H1 (cell line): ENCODE results near the gene KMT2E. TPM values are rescaled to one million over a fixed set of nuclear protein-coding genes. Genes with fewer than 3 reads are reported as not detected.

Experiments
- CTCF ChIA-PET: fragments of 300-600 bp; sonication (Branson Sonifier 250); formaldehyde crosslinking; loops from one replicate; lab custom pipeline; 2021; ENCODE audit not compliant: partially characterized antibody; lab: Charles Lee
- POLR2A ChIA-PET: fragments of 300-600 bp; sonication (Branson Sonifier 250); formaldehyde crosslinking; loops from one replicate; lab custom pipeline; 2021; ENCODE audit warnings: inconsistent platforms; ENCODE audit not compliant: partially characterized antibody; lab: Charles Lee
- DNase-seq, 2 experiments: peaks; one replicate each; pipeline versions ENCODE4 v3.0.0 to v3.0.0-alpha.2; 2010 to 2022; ENCODE audit warnings: low spot score in 2 of 2, low read depth in 1 of 2, mixed read lengths in 1 of 2
- FAIRE-seq: peaks from 2 replicates; lab custom pipeline; 2011; peaks lifted over from hg19 to GRCh38; lab: Jason Lieb, UNC
- H2AFZ ChIP-seq: 2 replicates; pipeline ENCODE4 v1.8.1; 2012; ENCODE audit warnings: low read length, inconsistent platforms
- H2AK5ac ChIP-seq: 2 replicates; pipeline ENCODE4 v1.6.1; 2013; ENCODE audit warnings: low read depth, low read length
- H2BK120ac ChIP-seq: replicated peaks from 2 replicates; pipeline ENCODE3; 2013; ENCODE audit warnings: low read depth, low read length, inconsistent platforms
- H2BK12ac ChIP-seq: 2 replicates; pipeline ENCODE4 v1.6.1; 2013; ENCODE audit warnings: low read depth, low read length
- H2BK15ac ChIP-seq: 2 replicates; pipeline ENCODE4 v1.6.1; 2013; ENCODE audit warnings: low read length
- H2BK20ac ChIP-seq: 2 replicates; pipeline ENCODE4 v1.6.1; 2013; ENCODE audit warnings: low read length
- H2BK5ac ChIP-seq: 2 replicates; pipeline ENCODE4 v1.6.1; 2013; ENCODE audit warnings: low read depth, low read length
- H3K14ac ChIP-seq: 2 replicates; pipeline ENCODE4 v1.6.1; 2013; ENCODE audit warnings: inconsistent platforms; ENCODE audit not compliant: insufficient read length
- H3K18ac ChIP-seq: 2 replicates; pipeline ENCODE4 v1.6.1; 2013; ENCODE audit warnings: low read length; ENCODE audit errors: extremely low read depth
- H3K23ac ChIP-seq: 2 replicates; pipeline ENCODE4 v1.6.1; 2013; ENCODE audit warnings: inconsistent platforms; ENCODE audit not compliant: insufficient read length
- H3K23me2 ChIP-seq: 2 replicates; pipeline ENCODE4 v1.6.1; 2013; ENCODE audit warnings: low read depth, low read length
- H3K27ac ChIP-seq: 2 replicates; pipeline ENCODE4 v1.6.1; 2011; ENCODE audit warnings: low read depth, low read length, inconsistent platforms
- H3K27me3 ChIP-seq, 4 experiments: replicated peaks in 1 of 4; 1 replicate in 1 of 4; 2 replicates in 3 of 4; pipeline versions ENCODE4 v1.6.1 to v1.8.1; 2011 to 2013; ENCODE audit warnings: low read length in 3 of 4, mild to moderate bottlenecking in 3 of 4, inconsistent platforms in 2 of 4, mixed read lengths in 2 of 4, moderate library complexity in 1 of 4; ENCODE audit not compliant: control insufficient read depth in 3 of 4, insufficient read depth in 3 of 4; ENCODE audit errors: extremely low read depth in 1 of 4
- H3K36me3 ChIP-seq, 4 experiments: 2 replicates each; pipeline versions ENCODE4 v1.6.1 to v1.8.1; 2011 to 2013; ENCODE audit warnings: mild to moderate bottlenecking in 4 of 4, low read length in 3 of 4, moderate library complexity in 2 of 4, control low read depth in 1 of 4, inconsistent platforms in 1 of 4; ENCODE audit not compliant: insufficient read depth in 4 of 4, control insufficient read depth in 2 of 4
- H3K4ac ChIP-seq: replicated peaks from 2 replicates; pipeline ENCODE3; 2013; ENCODE audit warnings: low read length, low read depth, mixed read lengths, inconsistent platforms; ENCODE audit not compliant: insufficient read length
- H3K4me1 ChIP-seq, 4 experiments: replicated peaks in 1 of 4; 1 replicate in 1 of 4; 2 replicates in 3 of 4; pipeline versions ENCODE4 v1.6.1 to v1.8.1; 2011 to 2013; ENCODE audit warnings: low read length in 3 of 4, inconsistent platforms in 2 of 4, mixed read lengths in 1 of 4; ENCODE audit not compliant: insufficient read depth in 4 of 4, control insufficient read depth in 3 of 4
- H3K4me2 ChIP-seq, 2 experiments: 2 replicates each; pipeline versions ENCODE4 v1.6.1 to v1.8.1; 2011 to 2013; ENCODE audit warnings: low read depth in 2 of 2, low read length in 2 of 2, control low read depth in 1 of 2, inconsistent platforms in 1 of 2, mild to moderate bottlenecking in 1 of 2; ENCODE audit not compliant: insufficient read depth in 1 of 2
- H3K4me3 ChIP-seq, 4 experiments: fragments of 200-600, 300-600 bp in 1 of 4; sonication (generic), shearing (Covaris generic), sonication (Bioruptor Twin) in 1 of 4; 2 replicates each; pipeline versions ENCODE4 v1.5.1 to v1.8.1; 2011 to 2016; ENCODE audit warnings: low read length in 4 of 4, low read depth in 3 of 4, control low read depth in 2 of 4, inconsistent platforms in 2 of 4, mild to moderate bottlenecking in 2 of 4, mixed read lengths in 1 of 4, moderate library complexity in 1 of 4; ENCODE audit not compliant: insufficient read depth in 2 of 4; ENCODE audit errors: extremely low read depth in 1 of 4
- H3K56ac ChIP-seq: replicated peaks from 2 replicates; pipeline ENCODE3; 2013; ENCODE audit warnings: low read depth, mild to moderate bottlenecking, mixed read lengths, low read length, inconsistent platforms; ENCODE audit not compliant: insufficient read length
- H3K79me1 ChIP-seq: 2 replicates; pipeline ENCODE4 v1.6.1; 2013; ENCODE audit warnings: low read depth, low read length, control low read depth
- H3K79me2 ChIP-seq, 2 experiments: 2 replicates each; pipeline versions ENCODE4 v1.6.1 to v1.8.1; 2012 to 2013; ENCODE audit warnings: low read length in 2 of 2, mild to moderate bottlenecking in 2 of 2, inconsistent platforms in 1 of 2; ENCODE audit not compliant: insufficient read depth in 2 of 2, control insufficient read depth in 1 of 2
- H3K9ac ChIP-seq, 4 experiments: replicated peaks in 1 of 4; 1 replicate in 1 of 4; 2 replicates in 3 of 4; pipeline versions ENCODE4 v1.6.1 to v1.8.1; 2011 to 2013; ENCODE audit warnings: low read depth in 3 of 4, low read length in 3 of 4, control low read depth in 2 of 4, mild to moderate bottlenecking in 2 of 4, moderate library complexity in 2 of 4, inconsistent platforms in 1 of 4; ENCODE audit errors: extremely low read depth in 1 of 4
- H3K9me3 ChIP-seq, 2 experiments: 2 replicates each; pipeline versions ENCODE4 v1.6.1 to v1.8.1; 2012 to 2013; ENCODE audit warnings: mild to moderate bottlenecking in 2 of 2, moderate library complexity in 2 of 2, control low read depth in 1 of 2, inconsistent platforms in 1 of 2, low read depth in 1 of 2, low read length in 1 of 2, mixed read lengths in 1 of 2; ENCODE audit not compliant: insufficient read depth in 2 of 2
- H4K20me1 ChIP-seq, 2 experiments: replicated peaks in 1 of 2; 2 replicates each; pipeline versions ENCODE3 to v1.8.1; 2011 to 2013; ENCODE audit warnings: inconsistent platforms in 2 of 2, low read length in 2 of 2, mild to moderate bottlenecking in 1 of 2; ENCODE audit not compliant: insufficient read depth in 2 of 2, control insufficient read depth in 1 of 2
- H4K5ac ChIP-seq: 2 replicates; pipeline ENCODE4 v1.6.1; 2013; ENCODE audit warnings: low read length, low read depth, mixed read lengths, inconsistent platforms; ENCODE audit not compliant: insufficient read length
- H4K8ac ChIP-seq: 2 replicates; pipeline ENCODE4 v1.8.0; 2013; ENCODE audit warnings: mild to moderate bottlenecking, moderate library complexity, low read length, inconsistent platforms; ENCODE audit not compliant: insufficient read depth; ENCODE audit errors: extremely low read depth
- H4K91ac ChIP-seq: replicated peaks from 2 replicates; pipeline ENCODE3; 2013; ENCODE audit warnings: low read length, mixed read lengths, inconsistent platforms; ENCODE audit not compliant: insufficient read length
- BRCA1 ChIP-seq: IDR thresholded peaks from 2 replicates; pipeline ENCODE4 v1.6.1; 2012; ENCODE audit warnings: low read depth, low read length, improper control_type of control experiment
- CTBP2 ChIP-seq: IDR thresholded peaks from 2 replicates; pipeline ENCODE4 v1.7.0; 2011; ENCODE audit warnings: borderline replicate concordance, mild to moderate bottlenecking, moderate library complexity, mixed read lengths, low read length; ENCODE audit not compliant: insufficient read depth, insufficient read length
- MAFK ChIP-seq: IDR thresholded peaks from 2 replicates; pipeline ENCODE4 v1.6.1; 2012; ENCODE audit warnings: low read depth, mild to moderate bottlenecking, improper control_type of control experiment, low read length
- NANOG ChIP-seq: IDR thresholded peaks from 2 replicates; pipeline ENCODE4 v1.6.1; 2011; ENCODE audit warnings: low read length, low read depth, mild to moderate bottlenecking, inconsistent platforms; ENCODE audit not compliant: insufficient read depth, poor library complexity, severe bottlenecking
- POU5F1 ChIP-seq: IDR thresholded peaks from 2 replicates; pipeline ENCODE4 v1.6.1; 2011; ENCODE audit warnings: low read depth, mild to moderate bottlenecking, low read length, moderate library complexity
- RXRA ChIP-seq: IDR thresholded peaks from 2 replicates; pipeline ENCODE4 v1.6.1; 2011; ENCODE audit warnings: low read depth, mild to moderate bottlenecking, low read length, moderate library complexity; ENCODE audit not compliant: insufficient read depth
- SIN3A ChIP-seq, 2 experiments: IDR thresholded peaks in 1 of 2; conservative IDR thresholded peaks in 1 of 2; 2 replicates each; pipeline ENCODE4 v1.6.1; 2011 to 2012; ENCODE audit warnings: low read length in 2 of 2, improper control_type of control experiment in 1 of 2, low read depth in 1 of 2, mild to moderate bottlenecking in 1 of 2
- SP2 ChIP-seq: IDR thresholded peaks from 2 replicates; pipeline ENCODE4 v1.6.1; 2012; ENCODE audit warnings: mild to moderate bottlenecking, low read length, inconsistent platforms
- YY1 ChIP-seq: IDR thresholded peaks from 2 replicates; pipeline ENCODE4 v1.6.1; 2011; ENCODE audit warnings: low read depth, mild to moderate bottlenecking, low read length
- WGBS, 2 experiments: shearing (Covaris generic) in 1 of 2; methylation state at CpG; one replicate each; pipeline versions ENCODE4 v1.1.6 to v1.1.7; 2013 to 2015; ENCODE audit warnings: low lambda C conversion rate in 2 of 2, mixed read lengths in 2 of 2, inconsistent platforms in 1 of 2, low coverage in 1 of 2, missing lambda C conversion rate in 1 of 2; ENCODE audit not compliant: insufficient replicate concordance in 2 of 2, insufficient coverage in 1 of 2, insufficient read length in 1 of 2; ENCODE audit errors: extremely low coverage in 1 of 2, missing lambda C conversion rate in 1 of 2; 5-methylcytosine and 5-hydroxymethylcytosine counted together
- polyA plus RNA-seq, 7 experiments: library from polyadenylated mRNA; depleted of rRNA in 3 of 7; stranded (reverse) in 5 of 7; unstranded in 2 of 7; fragments of >200 nt in 5 of 7; fragments of 200-250 nt in 2 of 7; gene quantifications; 1 replicate in 5 of 7; 2 replicates in 1 of 7; 4 replicates in 1 of 7; pipeline versions ENCODE4 v1.2.1 to v1.2.3, GENCODE V29; 2011 to 2013; ENCODE audit warnings: missing spikeins in 2 of 7, mixed read lengths in 2 of 7
- total RNA-seq: library from RNA; stranded (reverse); fragmentation: NEBNext Ultra II Directional; extraction: Animal tissue kit (Norgen Biotek cat#: 25700); gene quantifications from 2 replicates; pipeline ENCODE4 v1.2.1, GENCODE V29; 2021

KMT2E gene
- total and polyA plus RNA-seq, 2 of the 8 experiments (the other 6 are each of a cell fraction or from before 2014, with no cell fraction given), result 10.9 to 45.0 TPM

GRCh38 chr7:105060923-105061322, 46.9 kb downstream of the KMT2E start:
- ChIA-PET CTCF (interaction anchor here (1.0 kb wide), 2 partner anchors 11 to 46 kb away, joined by 3 read pairs; no protein-coding TSS in a partner anchor), POLR2A (no interaction called here)
- DNase-seq, result no peak
- Histone ChIP-seq H3K4me2 (no peak overlapping the region), H3K4ac (no peak overlapping the region), H4K91ac (no peak overlapping the region), H3K27me3 (no peaks in the 10 kb centered on the region), H3K23ac (no peak overlapping the region), H2BK15ac (no peak overlapping the region), H3K4me1 (peaks cover 0 to 3% (median 0%) of the 10 kb centered on the region in 4 experiments; a peak in 1 of 7 replicates), H3K36me3 (peaks cover 0 to 25% (median 5%) of the 10 kb centered on the region in 4 experiments; a peak in 4 of 8 replicates), H3K18ac (no peak overlapping the region), H2AFZ (no peak overlapping the region), H2BK20ac (no peak overlapping the region), H3K56ac (no peak overlapping the region), H2BK120ac (no peak overlapping the region), H4K20me1 (peaks cover 7 to 9% of the 10 kb centered on the region in 2 experiments), H2BK12ac (no peak overlapping the region), H2BK5ac (no peak overlapping the region), H3K9ac (no peak overlapping the region), H4K5ac (no peak overlapping the region), H3K14ac (no peak overlapping the region), H2AK5ac (no peak overlapping the region), H3K79me1 (peaks cover 4% of the 10 kb centered on the region), H3K4me3 (no peak overlapping the region), H4K8ac (no peak overlapping the region), H3K27ac (no peak overlapping the region), H3K79me2 (peaks cover 0 to 78% of the 10 kb centered on the region in 2 experiments; a peak in 2 of 4 replicates), H3K23me2 (no peaks in the 10 kb centered on the region), H3K9me3 (no peaks in the 10 kb centered on the region)
- FAIRE-seq, result no peak
- TF ChIP-seq CTBP2 (no peak), BRCA1 (no peak), MAFK (no peak), SP2 (no peak), YY1 (no peak), RXRA (no peak), POU5F1 (no peak), SIN3A (conservative IDR thresholded peaks at IDR 0.05 in 1 of 2, IDR thresholded peaks at IDR 0.05 in 1 of 2; ENCODE audit: low read depth in 1 of 2, low read length in 2 of 2) (no peak), NANOG (no peak)
- WGBS, 2 experiments, result 96% methylated on average over 3 of the region's 3 CpGs; no CpG with 5 or more reads in 1 of the 2 experiments
